ENCODE results near the gene UBE2J2. TPM values are rescaled to one million over a fixed set of nuclear protein-coding genes. Genes with fewer than 3 reads are reported as not detected.

Gene UBE2J2
- total and polyA plus RNA-seq, 2 of the 13 experiments (the other 11 are each of a cell fraction or from before 2014, with no cell fraction given), result 25.4 to 29.4 TPM

GRCh38 chr1:1273512-1274298 lies at the start of gene UBE2J2 (continued):
- TF ChIP-seq ZNF414 (CRISPR knock-in tag; IDR thresholded peaks at IDR 0.05) (no peak), ZNF674 (CRISPR knock-in tag; IDR thresholded peaks at IDR 0.05; ENCODE audit: low read depth) (0 out of 2 replicates have a peak, but pooled peaks have one; percentile 65), ATF7-NPFF (CRISPR knock-in tag; IDR thresholded peaks at IDR 0.05; ENCODE audit: low read depth) (peak; percentile 92), TAF1 (CRISPR knock-in tag; IDR thresholded peaks at IDR 0.05) (peak; percentile 71), PBX2 (CRISPR knock-in tag; IDR thresholded peaks at IDR 0.05) (no peak), PHF8 (CRISPR knock-in tag; IDR thresholded peaks at IDR 0.05) (peak; percentile 91), KDM6A (CRISPR knock-in tag; IDR thresholded peaks at IDR 0.05; ENCODE audit: low read depth) (no peak), ZSCAN20 (CRISPR knock-in tag; IDR thresholded peaks at IDR 0.05; ENCODE audit: borderline replicate concordance) (no peak; the same call in 1 of the 2 replicates), ZNF607 (CRISPR knock-in tag; IDR thresholded peaks at IDR 0.05; ENCODE audit: borderline replicate concordance) (peak; percentile 31; the same call in 1 of the 2 replicates), HNRNPK (IDR thresholded peaks at IDR 0.05; ENCODE audit: low read depth, low read length, poor library complexity, severe bottlenecking) (peak; percentile 42), NCOA5 (CRISPR knock-in tag; IDR thresholded peaks at IDR 0.05) (no peak), TCF12 (IDR thresholded peaks at IDR 0.05) (no peak), TCF12 (CRISPR knock-in tag; IDR thresholded peaks at IDR 0.05) (no peak), POGK (CRISPR knock-in tag; conservative IDR thresholded peaks at IDR 0.05) (no peak), ZNF713 (CRISPR knock-in tag; IDR thresholded peaks at IDR 0.05) (no peak), NR1H2 (CRISPR knock-in tag; IDR thresholded peaks at IDR 0.05; ENCODE audit: borderline replicate concordance, low read depth) (no peak), ZNF546 (CRISPR knock-in tag; conservative IDR thresholded peaks at IDR 0.05) (0 out of 2 replicates have a peak, but pooled peaks have one; percentile 56), ZNF350 (CRISPR knock-in tag; IDR thresholded peaks at IDR 0.05; ENCODE audit: borderline replicate concordance, low read depth) (no peak), SETDB1 (CRISPR knock-in tag; IDR thresholded peaks at IDR 0.05; ENCODE audit: borderline replicate concordance) (no peak), ZNF354B (CRISPR knock-in tag; IDR thresholded peaks at IDR 0.05) (no peak), ETV6 (CRISPR knock-in tag; conservative IDR thresholded peaks at IDR 0.05) (peak; percentile 24; the same call in 1 of the 2 replicates), ZNF24 (IDR thresholded peaks at IDR 0.05) (no peak), ZNF678 (CRISPR knock-in tag; IDR thresholded peaks at IDR 0.05) (peak; percentile 58; the same call in 1 of the 2 replicates), ATF3 (CRISPR knock-in tag; IDR thresholded peaks at IDR 0.05) (no peak), CEBPG (CRISPR knock-in tag; IDR thresholded peaks at IDR 0.05) (no peak), RFX5 (IDR thresholded peaks at IDR 0.05; ENCODE audit: low read depth, low read length) (peak; percentile 13; the same call in 1 of the 2 replicates), SAFB2 (CRISPR knock-in tag; IDR thresholded peaks at IDR 0.05; ENCODE audit: borderline replicate concordance, low read depth) (no peak; the same call in 1 of the 2 replicates), HMGA1 (CRISPR knock-in tag; conservative IDR thresholded peaks at IDR 0.05) (no peak), DNMT1 (CRISPR knock-in tag; IDR thresholded peaks at IDR 0.05) (no peak)

Measured in HepG2 (cell line).